ENCODE measurements around the gene PADI6. TPM values are rescaled to one million over a fixed set of nuclear protein-coding genes. Genes with fewer than 3 reads are reported as not detected.

PADI6 gene
- total and polyA plus RNA-seq, 2 of the 8 experiments (the other 6 are each of a cell fraction or from before 2014, with no cell fraction given) = not detected

- Histone ChIP-seq H2BK120ac (replicated peaks; ENCODE audit: low read depth, low read length) (no peak overlapping the region), H2BK20ac (ENCODE audit: low read length) (no peak overlapping the region), H4K20me1 (replicated peaks in 1 of 2; ENCODE audit: control insufficient read depth in 1 of 2, insufficient read depth in 2 of 2, low read length in 2 of 2) (no peaks in the 10 kb centered on the region), H2AFZ (ENCODE audit: low read length) (no peak overlapping the region), H4K8ac (ENCODE audit: extremely low read depth, insufficient read depth, low read length) (no peak overlapping the region), H2BK15ac (ENCODE audit: low read length) (no peak overlapping the region), H3K79me2 (ENCODE audit: control insufficient read depth in 1 of 2, insufficient read depth in 2 of 2, low read length in 2 of 2) (no peaks in the 10 kb centered on the region), H3K9ac (replicated peaks in 1 of 4; ENCODE audit: extremely low read depth in 1 of 4, low read depth in 3 of 4, low read length in 3 of 4) (no peak overlapping the region), H3K27ac (ENCODE audit: low read depth, low read length) (no peak overlapping the region), H3K4ac (replicated peaks; ENCODE audit: insufficient read length, low read depth, low read length) (no peak overlapping the region), H3K23me2 (ENCODE audit: low read depth, low read length) (no peaks in the 10 kb centered on the region), H3K4me1 (replicated peaks in 1 of 4; ENCODE audit: control insufficient read depth in 3 of 4, insufficient read depth in 4 of 4, low read length in 3 of 4) (peaks cover 0 to 7% (median 2%) of the 10 kb centered on the region in 4 experiments; a peak in 2 of 7 replicates), H3K4me2 (ENCODE audit: insufficient read depth in 1 of 2, low read depth in 2 of 2, low read length in 2 of 2) (no peak overlapping the region), H2BK5ac (ENCODE audit: low read depth, low read length) (no peak overlapping the region), H2AK5ac (ENCODE audit: low read depth, low read length) (no peak overlapping the region), H4K91ac (replicated peaks; ENCODE audit: insufficient read length, low read length) (no peak overlapping the region), H3K18ac (ENCODE audit: extremely low read depth, low read length) (no peak overlapping the region), H3K23ac (ENCODE audit: insufficient read length) (no peak overlapping the region), H3K14ac (ENCODE audit: insufficient read length) (no peak overlapping the region), H3K9me3 (ENCODE audit: insufficient read depth in 2 of 2, low read depth in 1 of 2, low read length in 1 of 2) (no peaks in the 10 kb centered on the region), H3K27me3 (replicated peaks in 1 of 4; ENCODE audit: control insufficient read depth in 3 of 4, extremely low read depth in 1 of 4, insufficient read depth in 3 of 4, low read length in 3 of 4) (no peaks in the 10 kb centered on the region; a peak in 1 of 7 replicates), H3K79me1 (ENCODE audit: low read depth, low read length) (no peaks in the 10 kb centered on the region; the same call in 1 of the 2 replicates), H2BK12ac (ENCODE audit: low read depth, low read length) (no peak overlapping the region), H3K36me3 (ENCODE audit: control insufficient read depth in 2 of 4, insufficient read depth in 4 of 4, low read length in 3 of 4) (no peaks in the 10 kb centered on the region), H3K4me3 (ENCODE audit: extremely low read depth in 1 of 4, insufficient read depth in 2 of 4, low read depth in 3 of 4, low read length in 4 of 4) (no peak overlapping the region), H4K5ac (ENCODE audit: insufficient read length, low read depth, low read length) (no peak overlapping the region), H3K56ac (replicated peaks; ENCODE audit: insufficient read length, low read depth, low read length) (no peak overlapping the region)
- POLR2A ChIA-PET (ENCODE audit: partially characterized antibody) = interaction anchor here (1.2 to 4.2 kb wide), 2 partner anchors 8 to 11 kb away, joined by 4 to 24 read pairs; no protein-coding TSS in a partner anchor
- FAIRE-seq (no peak), DNase-seq (ENCODE audit: low read depth in 1 of 2, low spot score in 2 of 2) (no peak)
- 89% methylated on average over 7 of the region's 7 CpGs; no CpG with 5 or more reads in 1 of the 2 experiments for WGBS, 2 experiments (ENCODE audit: extremely low coverage in 1 of 2, insufficient coverage in 1 of 2, insufficient read length in 1 of 2, insufficient replicate concordance in 2 of 2, low coverage in 1 of 2, low lambda C conversion rate in 2 of 2, missing lambda C conversion rate in 1 of 2)
- CTCF ChIA-PET (ENCODE audit: partially characterized antibody) = interaction anchor here (0.9 to 2.4 kb wide), 7 partner anchors 8 to 61 kb away, joined by 3 to 10 read pairs (median 4); no protein-coding TSS in a partner anchor
- TF ChIP-seq RNF2 (IDR thresholded peaks at IDR 0.05; ENCODE audit: borderline replicate concordance, low read depth, low read length, missing control alignments, poor library complexity, severe bottlenecking) = no peak
- TF ChIP-seq ATF2 (IDR thresholded peaks at IDR 0.05; ENCODE audit: low read length) = no peak
- no peak for TF ChIP-seq EP300 (IDR thresholded peaks at IDR 0.05; ENCODE audit: borderline replicate concordance in 1 of 2, low read depth in 2 of 2, low read length in 2 of 2)
- TF ChIP-seq HDAC6 (IDR thresholded peaks at IDR 0.05; ENCODE audit: low read depth, low read length) = no peak
- no peak for TF ChIP-seq KDM5A (IDR thresholded peaks at IDR 0.05; ENCODE audit: low read length)
- TF ChIP-seq YY1 (IDR thresholded peaks at IDR 0.05; ENCODE audit: low read depth, low read length) = no peak
- no peak for TF ChIP-seq TAF1 (IDR thresholded peaks at IDR 0.05; ENCODE audit: low read depth, low read length)
- TF ChIP-seq RAD21 (IDR thresholded peaks at IDR 0.05 in 1 of 2, conservative IDR thresholded peaks at IDR 0.05 in 1 of 2; ENCODE audit: low read depth in 2 of 2, low read length in 2 of 2) = no peak
- no peak for TF ChIP-seq ZNF274 (IDR thresholded peaks at IDR 0.05; ENCODE audit: borderline replicate concordance, extremely low read depth, low read length)
Observed at GRCh38 chr1:17397910-17398695, 26.1 kb downstream of the PADI6 start.
